ENCODE results near the gene FXR2.
A peak's percentile ranks its signal among the peaks of the same experiment; 100 is the strongest.
"Not testable (repeated sequence)": the region's sequence is repeated elsewhere in the genome, so short reads cannot be mapped to it uniquely, and the experiment has no call there.

Gene FXR2

DNA sequence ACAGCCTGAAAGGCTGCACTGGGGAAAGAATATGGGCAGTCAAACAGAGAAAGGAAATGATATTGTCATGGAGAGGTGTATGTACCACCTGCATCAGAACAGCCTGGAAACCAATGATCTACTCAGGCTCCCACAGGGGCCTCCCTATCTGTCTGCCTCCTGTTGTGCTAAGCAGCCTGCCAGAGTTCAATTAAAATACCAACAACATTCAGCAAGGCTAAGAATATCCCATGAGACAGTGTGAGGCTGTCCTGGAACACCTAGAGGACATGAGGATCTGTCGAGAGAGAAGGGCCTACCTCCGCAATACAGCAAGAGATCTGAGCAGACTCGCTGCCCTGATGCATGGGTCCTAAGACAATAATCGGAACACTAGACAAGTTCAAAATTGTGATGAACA is 8.4 kb downstream of the FXR2 start:
- no peak overlapping the region for H3K4me3 ChIP-seq (ENCODE audit: low read depth, low read length)
- in situ Hi-C loops (cut with HindIII; ENCODE audit: low sequenced_read_pairs) = no loop called here
- DNase-seq (ENCODE audit: low read depth) = no peak
- TF ChIP-seq, protein P1, sequence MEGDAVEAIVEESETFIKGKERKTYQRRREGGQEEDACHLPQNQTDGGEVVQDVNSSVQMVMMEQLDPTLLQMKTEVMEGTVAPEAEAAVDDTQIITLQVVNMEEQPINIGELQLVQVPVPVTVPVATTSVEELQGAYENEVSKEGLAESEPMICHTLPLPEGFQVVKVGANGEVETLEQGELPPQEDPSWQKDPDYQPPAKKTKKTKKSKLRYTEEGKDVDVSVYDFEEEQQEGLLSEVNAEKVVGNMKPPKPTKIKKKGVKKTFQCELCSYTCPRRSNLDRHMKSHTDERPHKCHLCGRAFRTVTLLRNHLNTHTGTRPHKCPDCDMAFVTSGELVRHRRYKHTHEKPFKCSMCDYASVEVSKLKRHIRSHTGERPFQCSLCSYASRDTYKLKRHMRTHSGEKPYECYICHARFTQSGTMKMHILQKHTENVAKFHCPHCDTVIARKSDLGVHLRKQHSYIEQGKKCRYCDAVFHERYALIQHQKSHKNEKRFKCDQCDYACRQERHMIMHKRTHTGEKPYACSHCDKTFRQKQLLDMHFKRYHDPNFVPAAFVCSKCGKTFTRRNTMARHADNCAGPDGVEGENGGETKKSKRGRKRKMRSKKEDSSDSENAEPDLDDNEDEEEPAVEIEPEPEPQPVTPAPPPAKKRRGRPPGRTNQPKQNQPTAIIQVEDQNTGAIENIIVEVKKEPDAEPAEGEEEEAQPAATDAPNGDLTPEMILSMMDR (IDR thresholded peaks at IDR 0.05; ENCODE audit: low read depth, low read length, missing control alignments) = no peak

DNA sequence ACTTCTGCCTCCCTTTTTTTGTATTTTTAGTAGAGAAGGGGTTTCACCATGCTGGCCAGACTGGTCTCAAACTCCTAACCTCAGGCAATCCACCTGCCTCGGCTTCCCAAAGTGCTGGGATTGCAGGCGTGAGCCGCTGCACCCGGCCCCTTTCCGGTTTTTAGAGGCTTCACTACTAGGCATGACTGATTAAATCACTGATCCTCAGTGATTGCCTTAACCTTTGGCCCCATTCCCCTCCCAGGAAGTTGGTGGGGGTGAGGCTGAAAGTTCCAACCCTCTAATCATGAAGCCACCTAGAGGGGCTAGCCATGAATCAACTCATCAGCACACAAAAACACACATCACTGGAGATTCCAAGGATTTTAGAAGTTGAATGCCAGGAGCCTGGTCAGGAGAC is 17.1 kb downstream of the FXR2 start:
- in situ Hi-C loops (cut with HindIII; ENCODE audit: low sequenced_read_pairs); DNase-seq (ENCODE audit: low read depth): not testable (repeated sequence)

DNA sequence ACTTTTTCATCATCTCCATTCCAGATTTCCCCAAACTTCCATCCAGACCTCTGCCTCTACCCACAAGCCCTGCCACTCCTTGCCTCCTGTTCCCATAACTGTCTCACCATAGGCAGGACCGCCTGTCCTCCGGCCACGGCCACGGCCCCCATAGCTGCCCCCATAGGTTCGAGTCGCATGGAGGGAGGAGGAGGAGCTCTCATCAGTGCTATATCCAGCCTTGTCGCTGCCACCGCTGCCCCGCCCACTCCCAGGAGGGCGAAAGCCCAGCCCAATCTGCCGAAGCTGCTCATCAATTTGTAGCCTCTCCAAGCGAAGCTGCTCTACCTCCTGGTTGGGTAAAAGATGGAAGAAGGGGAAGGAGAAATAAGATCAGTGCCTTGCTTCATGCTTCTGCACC is 21.4 kb downstream of the FXR2 start:
- no peak for DNase-seq (ENCODE audit: low read depth)
- H3K4me3 ChIP-seq (ENCODE audit: low read depth, low read length) = no peak overlapping the region
- in situ Hi-C loops (cut with HindIII; ENCODE audit: low sequenced_read_pairs) = no loop called here
- TF ChIP-seq, protein P1 (IDR thresholded peaks at IDR 0.05; ENCODE audit: low read depth, low read length, missing control alignments) = no peak

More for the DNA sequence above, 17.1 kb downstream of the FXR2 start:
- H3K4me3 ChIP-seq (ENCODE audit: low read depth, low read length) = not testable (repeated sequence)

- H3K4me3 ChIP-seq (ENCODE audit: low read depth, low read length) = no peak overlapping the region
Observed at GRCh38 chr17:7592422-7593021, 22.2 kb downstream of the FXR2 start.

GRCh38 chr17:7591596-7591995 is 23.1 kb downstream of the FXR2 start:
- TF ChIP-seq, protein P1 (IDR thresholded peaks at IDR 0.05; ENCODE audit: low read depth, low read length, missing control alignments) = no peak
- DNase-seq (ENCODE audit: low read depth) = no peak
- no peak overlapping the region for H3K4me3 ChIP-seq (ENCODE audit: low read depth, low read length)
- in situ Hi-C loops (cut with HindIII; ENCODE audit: low sequenced_read_pairs) = no loop called here

More at GRCh38 chr17:7592422-7593021, 22.2 kb downstream of the FXR2 start:
- TF ChIP-seq, protein P1 (IDR thresholded peaks at IDR 0.05; ENCODE audit: low read depth, low read length, missing control alignments) = no peak
- DNase-seq (ENCODE audit: low read depth) = no peak
- in situ Hi-C loops (cut with HindIII; ENCODE audit: low sequenced_read_pairs) = no loop called here

- no peak overlapping the region for H3K4me3 ChIP-seq (ENCODE audit: low read depth, low read length)
- TF ChIP-seq, protein P1 (IDR thresholded peaks at IDR 0.05; ENCODE audit: low read depth, low read length, missing control alignments) = no peak
- in situ Hi-C loops (cut with HindIII; ENCODE audit: low sequenced_read_pairs) = no loop called here
- DNase-seq (ENCODE audit: low read depth) = no peak
Observed at GRCh38 chr17:7590743-7591142, 24.0 kb downstream of the FXR2 start.

DNA sequence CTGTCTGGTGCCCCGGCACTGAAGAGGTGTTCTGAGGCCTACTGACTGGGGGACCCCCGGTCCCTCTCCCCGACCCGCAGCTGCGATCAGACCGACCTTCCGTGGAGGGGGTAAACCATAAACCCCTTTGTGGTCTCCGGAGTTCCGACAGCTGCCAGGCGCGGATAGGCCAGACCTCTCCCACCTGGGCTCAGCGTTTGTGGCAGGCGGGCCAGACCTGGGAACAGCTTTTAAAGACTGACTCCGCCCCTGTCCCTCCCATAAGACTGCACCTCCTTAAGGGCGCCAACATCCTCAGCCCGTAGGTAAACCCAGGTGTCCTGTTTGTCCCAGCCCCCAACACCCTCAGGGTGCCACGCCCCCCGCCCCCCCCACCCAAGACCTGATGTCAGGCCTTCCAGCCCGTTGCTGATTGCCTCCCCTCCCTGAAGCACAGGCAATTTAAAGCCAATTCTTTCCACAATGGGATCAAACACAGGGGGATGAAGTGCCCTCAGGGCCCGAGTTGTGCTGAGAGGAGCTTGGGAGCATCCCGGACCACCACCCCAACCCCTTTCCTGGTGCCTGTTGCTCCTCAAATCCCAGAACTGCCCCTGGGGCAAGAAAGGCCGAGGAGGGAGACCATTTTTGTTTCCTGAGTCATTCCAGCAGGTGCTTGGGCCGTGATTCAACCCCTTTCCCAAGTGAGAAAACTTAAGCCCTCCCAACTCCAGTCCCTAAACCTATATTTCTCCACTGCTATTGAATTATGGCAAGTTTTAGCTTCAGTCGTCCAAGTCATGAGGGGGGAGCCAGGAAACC is 24.6 kb downstream of the FXR2 start, which contains the start of gene SOX15:
SOX15 (minus strand) TSS at position 204 of the 801 bp plus-strand sequence. CDS start 418 bp downstream, outside the sequence.
- TF ChIP-seq, protein P1 (IDR thresholded peaks at IDR 0.05; ENCODE audit: low read depth, low read length, missing control alignments) = no peak
- DNase-seq (ENCODE audit: low read depth) = no peak
- peak within 1 kb of the TSS; percentile 21 for H3K4me3 ChIP-seq (ENCODE audit: low read depth, low read length)
- in situ Hi-C loops (cut with HindIII; ENCODE audit: low sequenced_read_pairs) = no loop called here

Measured in astrocyte of the cerebellum (primary cell).